Skeletal muscle tissue (tissue), 4 donors: ENCODE data around the gene PRM3. TPM values are rescaled to one million over a fixed set of nuclear protein-coding genes. Genes with fewer than 3 reads are reported as not detected.

ENCODE experiments used
- H3K27ac ChIP-seq: one replicate; pipeline ENCODE4 v1.7.0; 2013; ENCODE audit warnings: mild to moderate bottlenecking, low read depth, low read length, inconsistent platforms
- H3K27me3 ChIP-seq, 3 donors: one replicate each; pipeline ENCODE4 v1.7.0; 2013; ENCODE audit warnings: low read length in 3 of 3; ENCODE audit not compliant: control insufficient read depth in 3 of 3, insufficient read depth in 3 of 3
- H3K36me3 ChIP-seq, 3 donors: one replicate each; pipeline ENCODE4 v1.7.0; 2013; ENCODE audit warnings: low read length in 3 of 3; ENCODE audit not compliant: control insufficient read depth in 3 of 3, insufficient read depth in 3 of 3
- H3K4me1 ChIP-seq, 3 donors: one replicate each; pipeline ENCODE4 v1.7.0; 2013; ENCODE audit warnings: low read length in 3 of 3, mild to moderate bottlenecking in 3 of 3; ENCODE audit not compliant: control insufficient read depth in 3 of 3, insufficient read depth in 3 of 3
- H3K4me3 ChIP-seq, 3 donors: one replicate each; pipeline ENCODE4 v1.7.0; 2013; ENCODE audit warnings: low read length in 3 of 3
- H3K9ac ChIP-seq, 3 donors: one replicate each; pipeline ENCODE4 v1.7.0; 2013; ENCODE audit warnings: low read length in 3 of 3, mild to moderate bottlenecking in 3 of 3, moderate library complexity in 2 of 3, low read depth in 1 of 3
- H3K9me3 ChIP-seq, 3 donors: one replicate each; pipeline ENCODE4 v1.7.0; 2013; ENCODE audit warnings: low read length in 3 of 3; ENCODE audit not compliant: control insufficient read depth in 3 of 3
- total RNA-seq: library from RNA; depleted of rRNA; stranded (reverse); fragments of >200 nt; gene quantifications from one replicate; pipeline ENCODE4 v1.2.3, GENCODE V29; 2014
- donor health status: Osteomylitis.

Gene PRM3
- total RNA-seq, 1 donor from 2014 or later, result not detected

DNA sequence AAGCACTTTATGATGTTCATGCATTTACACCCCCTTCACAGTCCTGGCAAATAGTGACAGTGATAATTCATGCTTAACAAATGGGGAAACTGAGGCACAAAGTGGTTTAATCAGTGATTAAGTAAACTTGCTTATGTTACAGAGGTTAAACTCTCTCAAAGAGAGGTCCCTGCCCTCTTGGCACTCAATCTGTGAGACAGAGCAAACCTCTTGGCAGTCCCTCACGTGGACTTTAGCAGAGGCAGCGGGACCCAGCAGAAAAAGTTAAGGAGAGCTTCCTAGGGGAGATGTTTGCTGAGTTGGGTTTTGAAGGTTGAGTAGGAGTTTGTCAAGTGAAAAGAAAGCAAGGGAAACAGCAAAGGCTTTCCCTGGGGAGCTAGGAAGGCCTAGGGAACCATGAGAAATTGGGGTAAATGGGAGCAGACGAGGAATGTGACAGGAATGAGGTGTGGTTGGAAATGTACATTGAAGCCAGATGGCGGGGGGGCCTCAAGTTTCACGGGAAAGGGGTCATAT lies 28.1 kb downstream of the PRM3 start:
- Histone ChIP-seq H3K36me3 (no peaks in the 10 kb centered on the region), H3K27ac (no peak overlapping the region), H3K27me3 (no peaks in the 10 kb centered on the region), H3K4me1 (peaks cover 0 to 7% (median 4%) of the 10 kb centered on the region in 3 donors), H3K4me3 (no peak overlapping the region), H3K9ac (no peak overlapping the region), H3K9me3 (no peaks in the 10 kb centered on the region)

GRCh38 chr16:11242658-11243057 lies 30.8 kb downstream of the PRM3 start:
- Histone ChIP-seq H3K9me3 (no peaks in the 10 kb centered on the region), H3K27ac (no peak overlapping the region), H3K9ac (no peak overlapping the region), H3K36me3 (no peaks in the 10 kb centered on the region), H3K4me3 (no peak overlapping the region), H3K4me1 (peaks cover 0 to 8% (median 8%) of the 10 kb centered on the region in 3 donors), H3K27me3 (no peaks in the 10 kb centered on the region)

GRCh38 chr16:11241480-11242204 lies 31.8 kb downstream of the PRM3 start:
- Histone ChIP-seq H3K27ac (no peak overlapping the region), H3K4me1 (peaks cover 0 to 8% (median 8%) of the 10 kb centered on the region in 3 donors), H3K36me3 (no peaks in the 10 kb centered on the region), H3K27me3 (no peaks in the 10 kb centered on the region), H3K9me3 (no peaks in the 10 kb centered on the region), H3K9ac (no peak overlapping the region), H3K4me3 (no peak overlapping the region)

GRCh38 chr16:11240636-11241473 lies 32.6 kb downstream of the PRM3 start:
- peak overlapping the region; percentile 50 for H3K27ac ChIP-seq
- peak overlapping the region in 1 of 3 donors; percentile 76 for H3K9ac ChIP-seq
- H3K4me1 ChIP-seq, result peaks cover 0 to 8% (median 8%) of the 10 kb centered on the region in 3 donors
- peak overlapping the region; percentile 9 to 52 (median 44) for H3K4me3 ChIP-seq
- no peaks in the 10 kb centered on the region for H3K36me3 ChIP-seq
- H3K27me3 ChIP-seq, result no peaks in the 10 kb centered on the region
- no peaks in the 10 kb centered on the region for H3K9me3 ChIP-seq

GRCh38 chr16:11239644-11240632 lies 33.5 kb downstream of the PRM3 start:
- Histone ChIP-seq H3K9ac (peak overlapping the region in 1 of 3 donors; percentile 76), H3K4me3 (peak overlapping the region; percentile 9 to 52 (median 44)), H3K36me3 (no peaks in the 10 kb centered on the region), H3K27me3 (no peaks in the 10 kb centered on the region), H3K27ac (peak overlapping the region; percentile 50), H3K9me3 (no peaks in the 10 kb centered on the region), H3K4me1 (peaks cover 0 to 8% (median 8%) of the 10 kb centered on the region in 3 donors)

DNA sequence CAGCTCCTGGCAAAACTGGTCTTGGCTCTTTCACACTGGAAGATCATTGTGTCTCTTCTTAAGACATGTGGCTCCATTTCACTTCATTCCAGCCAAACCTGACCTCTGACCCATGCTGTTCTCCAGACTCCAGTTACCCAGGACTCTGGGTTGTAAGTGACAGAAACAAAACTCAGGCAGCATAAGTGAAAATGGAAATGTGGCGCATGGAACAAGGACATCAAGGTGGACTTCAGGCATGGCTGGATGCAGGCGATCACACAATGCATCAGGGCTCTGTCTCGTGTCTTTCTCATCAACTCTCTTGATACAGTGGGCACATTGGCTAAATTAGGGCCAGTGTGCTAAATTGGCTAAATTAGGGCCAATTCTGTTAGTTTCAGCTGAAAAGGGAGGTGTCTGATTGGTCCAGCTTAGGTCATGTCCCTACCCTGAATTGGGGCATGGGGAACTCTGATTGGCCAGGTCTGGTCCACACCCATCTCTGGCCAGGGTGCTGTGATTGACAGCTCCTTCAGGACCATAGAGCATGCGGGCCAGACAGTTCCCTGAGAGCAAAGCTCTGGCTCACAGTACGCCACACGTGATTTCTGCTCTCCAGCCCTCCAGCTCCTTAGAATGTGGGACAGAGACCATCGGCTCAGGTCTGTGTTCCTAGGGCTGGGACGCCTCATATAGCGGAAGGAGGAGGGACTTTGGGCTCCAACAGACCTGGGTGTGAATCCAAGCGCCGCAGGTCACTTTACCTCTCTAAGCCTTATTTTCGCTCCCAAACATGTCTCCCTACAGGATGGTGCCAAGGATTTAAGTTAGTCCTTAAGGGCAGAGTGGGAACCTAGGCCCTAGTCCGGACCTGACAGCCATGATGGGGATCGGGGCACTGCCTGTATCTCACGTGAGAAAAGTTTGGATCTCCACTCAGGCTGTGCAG lies 34.9 kb downstream of the PRM3 start:
- H3K36me3 ChIP-seq, result no peaks in the 10 kb centered on the region
- H3K4me3 ChIP-seq, result no peak overlapping the region
- peaks cover 0 to 8% (median 8%) of the 10 kb centered on the region in 3 donors for H3K4me1 ChIP-seq
- H3K27ac ChIP-seq, result no peak overlapping the region
- no peak overlapping the region for H3K9ac ChIP-seq
- H3K9me3 ChIP-seq, result no peaks in the 10 kb centered on the region
- H3K27me3 ChIP-seq, result no peaks in the 10 kb centered on the region

GRCh38 chr16:11236461-11237254 lies 36.8 kb downstream of the PRM3 start:
- no peak overlapping the region for H3K9ac ChIP-seq
- peaks cover 0 to 8% (median 8%) of the 10 kb centered on the region in 3 donors for H3K4me1 ChIP-seq
- H3K9me3 ChIP-seq, result no peaks in the 10 kb centered on the region
- peaks cover 0 to 2% (median 0%) of the 10 kb centered on the region in 3 donors for H3K27me3 ChIP-seq
- no peak overlapping the region for H3K4me3 ChIP-seq
- no peak overlapping the region for H3K27ac ChIP-seq
- no peaks in the 10 kb centered on the region for H3K36me3 ChIP-seq

GRCh38 chr16:11235703-11235991 lies 37.8 kb downstream of the PRM3 start:
- Histone ChIP-seq H3K27me3 (peaks cover 0 to 2% (median 0%) of the 10 kb centered on the region in 3 donors), H3K36me3 (no peaks in the 10 kb centered on the region), H3K9me3 (no peaks in the 10 kb centered on the region), H3K4me3 (no peak overlapping the region), H3K4me1 (peaks cover 0 to 7% (median 4%) of the 10 kb centered on the region in 3 donors), H3K27ac (no peak overlapping the region), H3K9ac (no peak overlapping the region)
